HUES64 (cell line): ENCODE results near the gene ZNF784. TPM values are rescaled to one million over a fixed set of nuclear protein-coding genes. Genes with fewer than 3 reads are reported as not detected.
A peak's percentile ranks its signal among the peaks of the same experiment; 100 is the strongest.

Source experiments
- H3K27ac ChIP-seq: 2 replicates; pipeline ENCODE4 v1.7.0; 2013; ENCODE audit warnings: low read depth, low read length, inconsistent platforms
- H3K27me3 ChIP-seq: 2 replicates; pipeline ENCODE4 v1.6.1; 2013; ENCODE audit warnings: mild to moderate bottlenecking, low read length; ENCODE audit not compliant: insufficient read depth
- H3K36me3 ChIP-seq: 2 replicates; pipeline ENCODE4 v1.6.1; 2013; ENCODE audit warnings: mild to moderate bottlenecking, low read length; ENCODE audit not compliant: insufficient read depth
- H3K4me1 ChIP-seq: 2 replicates; pipeline ENCODE4 v1.6.1; 2013; ENCODE audit warnings: mild to moderate bottlenecking, low read length, moderate library complexity; ENCODE audit not compliant: insufficient read depth
- H3K4me3 ChIP-seq: 2 replicates; pipeline ENCODE4 v1.5.1; 2013; ENCODE audit warnings: mild to moderate bottlenecking, low read length, moderate library complexity
- H3K9ac ChIP-seq: 2 replicates; pipeline ENCODE4 v1.6.1; 2013; ENCODE audit warnings: mild to moderate bottlenecking, low read depth, low read length
- H3K9me3 ChIP-seq: 2 replicates; pipeline ENCODE4 v1.6.1; 2013; ENCODE audit warnings: low read depth, low read length; ENCODE audit not compliant: insufficient read depth
- WGBS: fragments of 150-250, 120-280 bp; methylation state at CpG from one replicate; pipeline ENCODE4 v1.1.7; 2013; ENCODE audit warnings: missing lambda C conversion rate; 5-methylcytosine and 5-hydroxymethylcytosine counted together
- polyA plus RNA-seq, 2 experiments: library from polyadenylated mRNA; stranded (reverse); fragments of 50-300 nt; gene quantifications; one replicate each; pipeline ENCODE4 v1.2.3, GENCODE V29; 2013

ZNF784 gene, protein sequence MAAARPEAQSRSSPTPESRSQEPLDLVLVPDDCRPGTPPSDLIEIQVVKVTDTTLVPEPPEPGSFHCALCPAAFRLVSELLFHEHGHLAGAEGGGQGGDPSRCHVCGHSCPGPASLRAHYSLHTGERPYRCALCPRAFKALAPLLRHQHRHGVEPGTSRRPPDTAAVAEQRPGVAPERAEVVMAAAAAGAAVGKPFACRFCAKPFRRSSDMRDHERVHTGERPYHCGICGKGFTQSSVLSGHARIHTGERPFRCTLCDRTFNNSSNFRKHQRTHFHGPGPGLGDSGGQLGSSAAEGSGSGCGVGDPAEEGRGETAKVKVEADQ
- 7.1 TPM for polyA plus RNA-seq (2013, experiment 1 of 2)
- 10.1 TPM for polyA plus RNA-seq (2013, experiment 2 of 2)

DNA sequence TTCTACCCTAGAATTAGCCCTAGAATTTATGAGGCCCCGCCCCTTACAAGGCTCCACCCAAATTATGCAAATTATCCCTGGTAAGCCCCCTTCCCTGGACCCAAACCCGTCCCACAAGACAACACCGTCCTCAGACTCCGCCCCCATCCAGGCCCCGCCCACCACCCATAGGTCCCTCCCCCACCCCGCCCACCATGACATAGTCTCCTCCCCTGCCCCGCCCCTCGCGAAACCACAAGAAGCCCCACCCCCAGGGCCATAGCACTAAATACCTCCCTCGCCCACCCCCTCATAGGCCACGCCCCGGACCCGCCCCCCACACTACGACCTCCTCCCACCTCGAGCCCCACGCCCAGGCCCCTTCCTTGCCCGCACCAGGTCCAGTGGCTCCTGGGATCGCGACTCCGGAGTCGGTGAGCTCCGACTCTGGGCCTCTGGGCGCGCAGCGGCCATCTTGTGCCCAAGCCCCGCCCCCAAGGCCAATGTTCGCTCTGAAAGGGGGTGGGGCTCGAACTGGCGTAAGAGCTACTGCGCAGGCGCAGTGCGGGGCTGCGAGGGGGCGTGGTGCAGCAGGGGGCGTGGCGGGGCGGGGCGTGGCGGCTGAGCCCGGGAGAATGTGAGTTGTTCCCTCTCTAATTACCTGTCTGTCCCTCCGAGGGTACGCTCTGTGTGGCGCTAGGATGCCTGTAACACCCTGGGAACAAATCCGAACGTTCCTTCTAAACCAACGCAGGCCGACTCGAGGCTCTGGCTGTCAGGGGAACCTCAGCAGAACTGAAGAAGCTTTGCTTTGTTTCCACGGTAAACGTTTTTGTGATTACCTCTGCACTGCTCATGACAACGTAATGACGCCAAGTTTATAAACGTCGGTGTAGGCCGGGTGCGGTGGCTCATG, at the start of gene ZNF784:
ZNF784 (minus strand) TSS at position 458 of the 895 bp plus-strand sequence; CDS start at position 453, 5 bp downstream.
- Histone ChIP-seq H3K27me3 (no peaks in the 10 kb centered on the region), H3K27ac (peak within 1 kb of the TSS; percentile 99), H3K4me3 (peak within 1 kb of the TSS; percentile 61), H3K9me3 (no peaks in the 10 kb centered on the region), H3K36me3 (peaks cover 12% of the 10 kb centered on the region; the same call in 1 of the 2 replicates), H3K9ac (peak within 1 kb of the TSS; percentile 74), H3K4me1 (no peaks in the 10 kb centered on the region)
- WGBS = 2% methylated on average over 52 of the region's 56 CpGs

DNA sequence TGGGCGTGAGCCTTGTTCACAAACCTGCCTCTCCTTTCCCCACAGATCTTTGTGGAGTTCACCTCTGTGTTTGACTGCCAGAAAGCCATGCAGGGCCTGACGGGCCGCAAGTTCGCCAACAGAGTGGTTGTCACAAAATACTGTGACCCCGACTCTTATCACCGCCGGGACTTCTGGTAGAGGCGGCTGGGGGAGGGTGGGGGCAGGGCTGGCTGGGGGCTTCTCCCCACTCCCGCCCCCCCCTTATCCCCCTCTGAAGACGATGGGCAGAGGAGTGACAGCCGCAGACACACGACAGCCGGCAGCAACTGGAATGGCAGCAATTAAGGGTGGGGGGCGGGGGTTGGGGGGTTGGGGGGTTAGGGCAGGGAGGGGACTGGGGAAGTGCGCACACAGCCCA, 49.5 kb upstream of the ZNF784 start:
- peaks cover 17% of the 10 kb centered on the region for H3K4me1 ChIP-seq
- peak overlapping the region; percentile 98; the same call in 1 of the 2 replicates for H3K4me3 ChIP-seq
- H3K9ac ChIP-seq = 0 out of 2 replicates have a peak overlapping the region, but pooled peaks have one; percentile 23
- H3K27me3 ChIP-seq = no peaks in the 10 kb centered on the region
- H3K36me3 ChIP-seq = peaks cover 46% of the 10 kb centered on the region
- 93% methylated on average over 8 of the region's 15 CpGs for WGBS
- no peaks in the 10 kb centered on the region for H3K9me3 ChIP-seq
- H3K27ac ChIP-seq = peak overlapping the region; percentile 76; the same call in 1 of the 2 replicates

- Histone ChIP-seq H3K9ac (0 out of 2 replicates have a peak overlapping the region, but pooled peaks have one; percentile 23), H3K4me1 (peaks cover 17% of the 10 kb centered on the region), H3K27ac (peak overlapping the region; percentile 76; the same call in 1 of the 2 replicates), H3K4me3 (peak overlapping the region; percentile 25; the same call in 1 of the 2 replicates), H3K36me3 (peaks cover 46% of the 10 kb centered on the region), H3K9me3 (no peaks in the 10 kb centered on the region), H3K27me3 (no peaks in the 10 kb centered on the region)
- WGBS = 82% methylated on average over 9 of the region's 9 CpGs
These were observed 49.1 kb upstream of the ZNF784 start for GRCh38 chr19:55673465-55673864.

DNA sequence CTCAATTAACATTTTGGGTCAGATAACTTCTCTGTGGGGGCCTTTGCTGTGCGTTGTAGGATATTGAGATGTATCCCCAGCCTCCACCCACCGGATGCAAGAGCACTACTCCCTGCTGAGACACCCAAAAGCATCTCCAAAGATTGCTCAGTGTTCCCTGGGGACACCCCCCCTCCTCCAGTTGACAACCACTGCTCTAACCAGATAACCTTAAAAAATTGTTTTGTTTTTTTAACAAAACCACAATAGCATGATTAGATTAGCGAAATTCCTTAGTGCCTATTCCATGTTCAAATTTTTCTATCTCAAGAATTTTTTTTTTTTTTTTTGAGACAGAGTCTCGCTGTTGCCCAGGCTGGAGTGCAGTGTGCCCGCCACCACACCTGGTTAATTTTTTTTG, 48.1 kb upstream of the ZNF784 start:
- H3K4me3 ChIP-seq = no peak overlapping the region
- peak overlapping the region; percentile 29; the same call in 1 of the 2 replicates for H3K27ac ChIP-seq
- H3K9me3 ChIP-seq = no peaks in the 10 kb centered on the region
- H3K27me3 ChIP-seq = no peaks in the 10 kb centered on the region
- 89% methylated on average over 5 of the region's 5 CpGs for WGBS
- H3K4me1 ChIP-seq = peaks cover 17% of the 10 kb centered on the region
- no peak overlapping the region for H3K9ac ChIP-seq
- H3K36me3 ChIP-seq = peaks cover 47% of the 10 kb centered on the region

DNA sequence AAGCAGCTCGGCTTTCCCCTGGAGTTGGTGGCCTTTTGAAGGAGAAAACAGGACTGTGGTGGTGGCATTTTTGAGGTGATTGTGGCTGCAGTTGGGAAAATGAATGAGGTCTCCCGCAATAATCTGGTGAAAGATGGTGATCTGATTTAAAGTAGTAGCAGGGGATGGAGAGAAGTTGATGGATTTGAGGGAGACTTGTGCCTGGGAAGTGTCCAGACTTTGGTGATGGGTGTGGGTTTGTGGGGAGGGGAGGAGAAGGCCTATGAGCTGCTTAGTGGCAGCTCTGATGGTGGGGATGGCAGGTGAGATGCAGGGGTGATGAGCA, 46.6 kb upstream of the ZNF784 start:
- peaks cover 61% of the 10 kb centered on the region for H3K36me3 ChIP-seq
- no peaks in the 10 kb centered on the region for H3K27me3 ChIP-seq
- WGBS = 94% methylated on average over 2 of the region's 2 CpGs
- H3K9ac ChIP-seq = no peak overlapping the region
- H3K9me3 ChIP-seq = no peaks in the 10 kb centered on the region
- H3K4me1 ChIP-seq = peaks cover 14% of the 10 kb centered on the region
- H3K27ac ChIP-seq = no peak overlapping the region; the same call in 1 of the 2 replicates
- H3K4me3 ChIP-seq = no peak overlapping the region

- no peaks in the 10 kb centered on the region for H3K9me3 ChIP-seq
- H3K36me3 ChIP-seq = peaks cover 67% of the 10 kb centered on the region
- H3K4me1 ChIP-seq = peaks cover 12% of the 10 kb centered on the region; the same call in 1 of the 2 replicates
- H3K27ac ChIP-seq = no peak overlapping the region; the same call in 1 of the 2 replicates
- no peaks in the 10 kb centered on the region for H3K27me3 ChIP-seq
- H3K4me3 ChIP-seq = no peak overlapping the region
- no peak overlapping the region for H3K9ac ChIP-seq
- WGBS = 90% methylated on average over 23 of the region's 23 CpGs
These were observed 46.1 kb upstream of the ZNF784 start for GRCh38 chr19:55670280-55671053.

DNA sequence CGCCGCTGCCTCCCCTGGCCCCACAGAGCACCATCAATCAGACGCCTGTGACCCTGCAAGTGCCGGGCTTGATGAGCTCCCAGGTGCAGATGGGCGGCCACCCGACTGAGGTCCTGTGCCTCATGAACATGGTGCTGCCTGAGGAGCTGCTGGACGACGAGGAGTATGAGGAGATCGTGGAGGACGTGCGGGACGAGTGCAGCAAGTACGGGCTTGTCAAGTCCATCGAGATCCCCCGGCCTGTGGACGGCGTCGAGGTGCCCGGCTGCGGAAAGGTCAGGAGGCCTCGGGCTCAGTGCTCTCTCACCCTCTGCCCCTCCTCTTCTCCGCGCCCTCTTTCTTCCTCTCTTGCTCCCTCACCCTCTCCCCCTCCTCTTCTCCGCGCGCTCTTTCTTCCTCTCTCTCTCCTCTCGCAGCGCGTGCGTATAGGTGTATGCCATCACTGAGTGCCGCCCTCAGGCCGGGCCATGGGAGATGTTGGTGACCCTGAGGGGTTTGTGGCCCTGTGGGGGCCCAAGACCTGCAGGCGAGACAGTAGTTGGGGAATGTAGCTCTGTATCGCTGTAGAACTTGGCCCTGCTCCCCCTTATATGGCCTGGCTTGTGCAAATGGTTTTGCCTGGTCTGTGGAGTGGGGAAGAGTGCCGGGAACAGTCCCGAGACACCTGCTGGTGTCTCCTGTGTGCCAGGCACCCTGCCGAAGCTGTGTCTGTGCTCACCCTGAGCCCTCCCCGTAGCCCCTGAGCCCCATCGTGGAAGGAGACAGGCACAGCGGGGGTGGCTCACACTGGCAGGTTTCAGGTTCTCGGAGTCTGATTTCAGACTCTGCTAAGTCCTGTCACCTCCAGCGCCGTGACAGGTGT, 45.3 kb upstream of the ZNF784 start:
- Histone ChIP-seq H3K27me3 (no peaks in the 10 kb centered on the region), H3K27ac (no peak overlapping the region), H3K36me3 (peaks cover 73% of the 10 kb centered on the region), H3K4me1 (peaks cover 12% of the 10 kb centered on the region; the same call in 1 of the 2 replicates), H3K9me3 (no peaks in the 10 kb centered on the region), H3K4me3 (no peak overlapping the region), H3K9ac (no peak overlapping the region)
- 93% methylated on average over 43 of the region's 43 CpGs for WGBS

DNA sequence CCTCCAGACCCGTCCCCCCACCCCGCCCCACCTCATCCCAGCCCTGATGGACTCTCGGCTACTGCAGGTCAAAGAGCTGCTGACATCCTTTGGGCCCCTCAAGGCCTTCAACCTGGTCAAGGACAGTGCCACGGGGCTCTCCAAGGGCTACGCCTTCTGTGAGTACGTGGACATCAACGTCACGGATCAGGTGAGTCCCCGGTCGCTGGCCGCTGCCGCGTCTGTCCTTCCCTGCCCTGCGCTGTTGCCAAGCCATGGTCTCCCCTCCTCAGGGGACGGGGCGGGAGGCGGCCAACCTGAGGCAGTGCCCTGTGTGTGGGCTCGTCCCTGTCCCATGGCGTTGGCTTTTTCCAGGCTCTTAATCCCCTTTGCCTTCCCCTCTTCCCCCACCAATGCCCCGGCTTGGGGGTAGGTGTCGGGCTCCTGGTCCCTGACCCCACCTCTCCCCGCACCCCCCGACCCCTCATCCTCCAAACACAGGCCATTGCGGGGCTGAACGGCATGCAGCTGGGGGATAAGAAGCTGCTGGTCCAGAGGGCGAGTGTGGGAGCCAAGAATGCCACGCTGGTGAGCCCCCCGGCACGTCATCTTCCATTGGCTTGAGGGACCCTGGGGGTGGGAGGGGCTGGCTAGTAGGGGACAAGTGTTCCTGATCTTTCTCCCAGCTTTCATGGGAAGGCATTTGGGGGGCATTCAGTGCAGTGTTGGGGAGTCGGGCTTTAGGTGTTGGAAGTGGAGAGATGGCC, 44.4 kb upstream of the ZNF784 start:
- Histone ChIP-seq H3K36me3 (peaks cover 82% of the 10 kb centered on the region), H3K9me3 (no peaks in the 10 kb centered on the region), H3K4me3 (no peak overlapping the region), H3K27me3 (no peaks in the 10 kb centered on the region), H3K4me1 (peaks cover 12% of the 10 kb centered on the region; the same call in 1 of the 2 replicates), H3K9ac (no peak overlapping the region), H3K27ac (no peak overlapping the region)
- 91% methylated on average over 30 of the region's 30 CpGs for WGBS

- Histone ChIP-seq H3K9me3 (no peaks in the 10 kb centered on the region), H3K4me1 (0 out of 2 replicates have a peak, but pooled peaks cover 4% of the 10 kb centered on the region), H3K36me3 (peaks cover 85% of the 10 kb centered on the region), H3K9ac (no peak overlapping the region), H3K27me3 (no peaks in the 10 kb centered on the region), H3K27ac (no peak overlapping the region), H3K4me3 (no peak overlapping the region)
- whole genome bisulfite sequencing = 93% methylated on average over 11 of the region's 11 CpGs
These were observed 43.6 kb upstream of the ZNF784 start for GRCh38 chr19:55667958-55668357.
